Activated naive CD4-positive, alpha-beta T cell treated with anti-CD3 and anti-CD28 coated beads, Interleukin-2, amount 50 U/mL, for 16 hours (primary cell): ENCODE data around the gene EID3.
"Not testable (repeated sequence)": the region's sequence is repeated elsewhere in the genome, so short reads cannot be mapped to it uniquely, and the experiment has no call there.

Experiments
- DNase-seq: peaks from one replicate; pipeline ENCODE4 v3.0.0-alpha.2; 2020

EID3 gene

DNA sequence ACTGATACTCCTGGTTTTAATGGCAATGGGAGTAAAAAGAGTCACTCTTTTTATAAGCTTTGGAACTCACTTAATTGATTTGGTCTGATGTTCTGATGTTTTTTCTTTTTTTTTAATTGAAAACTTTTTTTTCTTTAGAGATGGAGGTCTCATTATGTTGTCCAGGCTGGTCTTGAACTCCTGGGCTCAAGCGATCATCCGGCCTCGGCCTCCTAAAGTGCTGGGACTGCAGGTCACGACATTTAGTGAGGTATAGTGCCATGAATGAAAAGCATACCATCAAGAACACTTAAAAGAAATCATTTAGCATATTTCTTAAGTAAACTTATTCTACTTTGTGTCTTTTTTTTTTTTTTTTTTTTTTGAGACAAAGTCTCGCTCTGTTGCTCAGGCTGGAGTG lies 12.7 kb upstream of the EID3 start:
- no peak for DNase-seq

- DNase-seq: no peak
Measured at GRCh38 chr12:104291867-104292524, 11.5 kb upstream of the EID3 start.

- no peak for DNase-seq
Measured at GRCh38 chr12:104292872-104293794, 10.4 kb upstream of the EID3 start.

DNA sequence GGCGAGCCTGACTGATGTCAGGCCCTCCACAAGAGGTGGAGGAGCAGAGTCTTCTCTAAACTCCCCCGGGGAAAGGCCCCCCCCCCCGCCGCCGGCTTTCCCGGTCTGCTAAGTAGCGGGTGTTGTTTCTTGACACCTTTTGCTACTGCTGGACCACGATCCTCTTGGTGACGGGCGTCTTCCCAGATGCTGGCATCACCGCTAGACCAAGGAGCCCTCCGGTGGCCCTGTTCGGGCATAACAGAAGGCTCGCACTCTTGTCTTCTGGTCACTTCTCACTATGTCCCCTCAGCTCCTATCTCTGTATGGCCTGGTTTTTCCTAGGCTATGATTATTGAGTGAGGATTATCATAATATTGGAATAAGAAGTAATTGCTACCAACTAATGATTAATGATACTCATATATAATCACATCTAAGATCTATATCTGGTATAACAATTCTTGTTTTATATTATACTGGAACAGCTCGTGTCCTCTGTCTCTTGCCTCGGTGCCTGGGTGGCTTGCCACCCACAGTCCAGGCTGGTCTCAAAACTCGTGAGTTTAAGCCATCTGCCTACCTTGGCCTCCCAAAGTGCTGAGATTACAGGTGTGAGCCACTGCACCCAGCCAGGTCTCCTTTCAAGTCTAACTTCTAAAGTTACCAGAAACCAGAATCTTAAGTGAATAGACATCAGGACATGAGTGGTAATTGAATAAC lies 9.2 kb upstream of the EID3 start:
- DNase-seq: not testable (repeated sequence)

DNA sequence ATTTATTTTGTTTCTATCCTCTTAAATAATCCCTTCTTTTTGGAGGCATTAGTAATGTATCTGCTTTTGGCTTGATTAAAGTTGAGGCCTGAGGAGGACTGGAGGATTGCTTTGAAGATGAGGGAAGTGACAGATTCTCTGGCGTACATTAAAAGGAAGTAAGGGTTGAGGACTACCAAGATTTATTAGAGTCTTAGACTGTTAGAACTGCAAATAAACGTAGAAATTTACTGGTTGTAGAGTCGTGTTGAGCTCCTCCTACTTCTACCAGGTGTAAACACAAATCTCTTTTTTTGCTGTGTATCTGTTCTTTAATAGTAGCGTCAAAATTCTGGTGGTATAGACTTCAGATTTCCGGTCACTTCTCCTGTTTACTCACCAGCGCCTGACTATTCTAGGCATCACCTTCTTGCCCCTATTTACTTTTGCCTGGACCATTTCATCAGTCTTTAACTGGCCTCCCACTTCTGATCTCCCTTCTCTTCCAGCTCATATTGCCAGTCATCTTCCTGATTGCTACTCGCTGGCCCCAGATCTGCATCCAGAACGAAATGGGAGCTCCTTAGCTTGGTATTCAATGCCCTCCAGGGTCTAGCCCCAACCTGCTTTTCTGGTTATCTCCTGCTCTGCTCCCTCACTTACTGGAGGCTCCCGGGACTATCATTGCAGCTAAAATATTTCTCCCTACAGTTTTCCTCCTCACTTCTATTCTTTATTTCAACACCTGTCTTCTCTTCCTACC lies 8.4 kb upstream of the EID3 start:
- no peak for DNase-seq

GRCh38 chr12:104295954-104296353 lies 7.6 kb upstream of the EID3 start:
- no peak for DNase-seq

GRCh38 chr12:104296718-104297117 lies 6.8 kb upstream of the EID3 start:
- no peak for DNase-seq

DNA sequence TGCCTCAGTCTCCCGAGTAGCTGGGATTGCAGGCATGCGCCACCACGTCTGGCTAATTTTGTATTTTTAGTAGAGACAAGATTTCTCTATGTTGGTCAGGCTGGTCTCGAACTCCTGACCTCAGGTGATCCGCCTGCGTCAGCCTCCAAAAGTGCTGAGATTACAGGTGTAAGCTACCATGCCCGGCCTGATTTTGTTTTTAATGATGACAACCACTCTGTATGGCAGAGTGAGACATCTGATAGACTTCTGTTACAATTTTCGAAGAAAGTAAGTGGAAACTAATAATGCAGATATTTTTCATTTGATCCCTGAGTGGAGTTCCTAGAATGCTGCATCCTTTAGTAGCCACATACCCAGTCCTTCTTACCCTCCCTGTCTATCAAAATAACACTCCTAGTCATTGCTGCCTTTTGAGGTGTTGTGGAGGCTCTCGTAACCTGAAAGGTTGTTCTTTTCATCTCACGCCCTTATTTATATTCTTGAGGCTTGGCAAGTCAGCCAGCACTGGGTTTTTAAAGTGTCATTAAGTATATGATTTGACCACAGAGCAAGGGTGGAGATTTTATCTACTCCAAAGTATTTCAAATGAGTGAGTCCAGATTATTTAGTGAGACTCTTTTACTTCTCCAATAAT lies 5.9 kb upstream of the EID3 start:
- DNase-seq: no peak

GRCh38 chr12:104299842-104300481 lies 3.6 kb upstream of the EID3 start:
- DNase-seq: no peak

- no peak for DNase-seq
Measured at GRCh38 chr12:104304261-104305009, 896 bp downstream of the EID3 start.

- DNase-seq: no peak
Measured at GRCh38 chr12:104305349-104305748, 1.8 kb downstream of the EID3 start.

- no peak for DNase-seq
Measured at GRCh38 chr12:104306376-104306775, 2.8 kb downstream of the EID3 start.

- no peak for DNase-seq
Measured at GRCh38 chr12:104306943-104307654, 3.6 kb downstream of the EID3 start.

DNA sequence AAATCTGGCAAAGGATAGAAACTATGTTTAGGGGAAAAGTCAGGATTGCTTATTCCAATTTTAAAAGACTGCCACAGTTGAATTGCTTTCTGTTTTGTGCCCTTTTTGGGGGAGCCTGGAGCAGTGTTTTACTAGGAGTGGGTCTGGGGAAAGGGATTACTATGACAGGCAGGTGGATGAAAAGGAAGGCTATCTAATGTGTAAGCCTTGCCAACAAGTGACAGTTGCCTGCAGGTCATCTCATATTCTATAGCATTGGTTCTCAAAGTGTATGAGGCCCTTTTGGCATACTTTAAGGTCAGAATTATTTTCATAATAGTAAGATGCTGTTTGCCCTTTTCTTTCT lies 4.1 kb downstream of the EID3 start:
- DNase-seq: no peak

- DNase-seq: no peak
Measured at GRCh38 chr12:104309446-104309993, 6.0 kb downstream of the EID3 start.

- DNase-seq: no peak
Measured at GRCh38 chr12:104310751-104311633, 7.5 kb downstream of the EID3 start.

DNA sequence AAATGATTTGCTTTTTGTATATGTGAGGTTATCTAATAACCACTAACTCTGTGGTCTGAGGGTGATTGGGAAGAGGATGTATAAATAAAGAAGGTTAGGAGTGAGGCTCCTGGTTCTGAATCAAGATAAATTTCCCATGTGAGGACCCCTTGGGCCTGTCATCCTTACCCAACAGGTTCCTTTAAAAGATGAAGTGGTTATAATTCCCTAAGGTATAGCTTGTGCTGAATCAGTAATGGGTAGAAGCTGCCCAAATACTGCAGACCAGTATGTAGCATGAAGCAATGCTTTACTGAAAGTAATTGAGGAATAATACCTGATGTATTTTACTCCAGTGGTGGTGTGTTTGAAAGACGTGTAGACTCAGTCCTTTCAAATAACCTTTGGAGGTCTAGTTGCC lies 8.7 kb downstream of the EID3 start:
- no peak for DNase-seq

DNA sequence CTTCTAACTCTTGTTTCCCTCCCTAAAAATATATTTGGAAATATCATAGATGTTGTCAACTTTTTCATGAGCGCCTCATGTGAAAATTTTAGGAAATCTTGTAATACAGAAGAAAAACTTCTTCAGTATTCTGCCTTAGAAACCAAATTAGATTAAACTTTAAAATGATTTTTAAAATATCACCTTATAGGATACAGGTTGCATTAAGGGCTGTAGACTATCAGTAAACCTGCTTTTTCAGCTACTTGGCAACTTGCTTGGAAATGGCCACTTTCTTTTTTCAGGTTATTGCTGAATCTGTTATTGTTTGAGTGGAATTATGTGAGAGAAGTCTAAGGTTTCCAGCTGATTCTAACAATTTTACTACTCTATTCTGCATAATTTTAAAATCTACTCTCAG lies 9.1 kb downstream of the EID3 start:
- DNase-seq: no peak

- no peak for DNase-seq
Measured at GRCh38 chr12:104313568-104314241, 10.2 kb downstream of the EID3 start.
